ENCODE data around the gene SPPL2B. TPM values are rescaled to one million over a fixed set of nuclear protein-coding genes. Genes with fewer than 3 reads are reported as not detected.

SPPL2B gene
- total RNA-seq, 4 donors from 2014 or later = 47.8 to 97.8 (median 67.3) TPM

DNA sequence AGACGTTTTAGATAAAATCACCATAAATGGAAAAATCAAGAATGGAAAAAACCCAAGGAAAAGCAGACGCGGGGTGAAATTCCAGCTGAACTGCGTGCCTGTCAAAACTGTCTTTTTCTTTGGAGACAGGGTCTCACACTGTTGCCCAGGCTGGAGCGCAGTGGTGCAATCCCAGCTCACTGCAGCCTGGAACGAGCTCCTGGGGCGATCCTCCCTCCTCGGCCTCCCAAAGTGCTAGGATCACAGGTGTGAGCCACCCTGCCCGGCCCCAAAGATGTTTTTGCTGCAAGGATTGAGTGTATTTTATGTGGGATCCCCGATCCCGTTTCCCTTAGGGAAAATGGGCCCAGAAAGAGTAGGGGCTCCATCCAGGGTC, 45.6 kb upstream of the SPPL2B start:
- no peak overlapping the region for H3K4me3 ChIP-seq (replicated peaks in 1 of 3)
- intact Hi-C loops (cut with DNase I) = no loop called here
- peaks cover 0 to 11% of the 10 kb centered on the region in 2 donors for H3K4me1 ChIP-seq
- TF ChIP-seq, protein P1, sequence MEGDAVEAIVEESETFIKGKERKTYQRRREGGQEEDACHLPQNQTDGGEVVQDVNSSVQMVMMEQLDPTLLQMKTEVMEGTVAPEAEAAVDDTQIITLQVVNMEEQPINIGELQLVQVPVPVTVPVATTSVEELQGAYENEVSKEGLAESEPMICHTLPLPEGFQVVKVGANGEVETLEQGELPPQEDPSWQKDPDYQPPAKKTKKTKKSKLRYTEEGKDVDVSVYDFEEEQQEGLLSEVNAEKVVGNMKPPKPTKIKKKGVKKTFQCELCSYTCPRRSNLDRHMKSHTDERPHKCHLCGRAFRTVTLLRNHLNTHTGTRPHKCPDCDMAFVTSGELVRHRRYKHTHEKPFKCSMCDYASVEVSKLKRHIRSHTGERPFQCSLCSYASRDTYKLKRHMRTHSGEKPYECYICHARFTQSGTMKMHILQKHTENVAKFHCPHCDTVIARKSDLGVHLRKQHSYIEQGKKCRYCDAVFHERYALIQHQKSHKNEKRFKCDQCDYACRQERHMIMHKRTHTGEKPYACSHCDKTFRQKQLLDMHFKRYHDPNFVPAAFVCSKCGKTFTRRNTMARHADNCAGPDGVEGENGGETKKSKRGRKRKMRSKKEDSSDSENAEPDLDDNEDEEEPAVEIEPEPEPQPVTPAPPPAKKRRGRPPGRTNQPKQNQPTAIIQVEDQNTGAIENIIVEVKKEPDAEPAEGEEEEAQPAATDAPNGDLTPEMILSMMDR (IDR thresholded peaks at IDR 0.05) = no peak
- TF ChIP-seq POLR2A (IDR thresholded peaks at IDR 0.05) = no peak
- no peaks in the 10 kb centered on the region for H3K36me3 ChIP-seq
- H3K27ac ChIP-seq = no peak overlapping the region
- 70 to 72% methylated on average over 11 of the region's 11 CpGs for WGBS, 2 donors
- no peaks in the 10 kb centered on the region for H3K9me3 ChIP-seq
- no peak for DNase-seq
- no peaks in the 10 kb centered on the region for H3K27me3 ChIP-seq

- no peaks in the 10 kb centered on the region for H3K9me3 ChIP-seq
- no peaks in the 10 kb centered on the region for H3K27me3 ChIP-seq
- DNase-seq = no peak
- 94 to 97% methylated on average over 7 to 8 of the region's 8 CpGs for whole genome bisulfite sequencing, 2 donors
- H3K27ac ChIP-seq = no peak overlapping the region
- TF ChIP-seq POLR2A (IDR thresholded peaks at IDR 0.05) = no peak
- TF ChIP-seq, protein P1 (IDR thresholded peaks at IDR 0.05) = no peak
- H3K4me3 ChIP-seq (replicated peaks in 1 of 3) = no peak overlapping the region
- H3K36me3 ChIP-seq = no peaks in the 10 kb centered on the region
- intact Hi-C loops (cut with DNase I) = no loop called here
- H3K4me1 ChIP-seq = peaks cover 0 to 11% of the 10 kb centered on the region in 2 donors
Measured at GRCh38 chr19:2283835-2284507, 44.5 kb upstream of the SPPL2B start.

DNA sequence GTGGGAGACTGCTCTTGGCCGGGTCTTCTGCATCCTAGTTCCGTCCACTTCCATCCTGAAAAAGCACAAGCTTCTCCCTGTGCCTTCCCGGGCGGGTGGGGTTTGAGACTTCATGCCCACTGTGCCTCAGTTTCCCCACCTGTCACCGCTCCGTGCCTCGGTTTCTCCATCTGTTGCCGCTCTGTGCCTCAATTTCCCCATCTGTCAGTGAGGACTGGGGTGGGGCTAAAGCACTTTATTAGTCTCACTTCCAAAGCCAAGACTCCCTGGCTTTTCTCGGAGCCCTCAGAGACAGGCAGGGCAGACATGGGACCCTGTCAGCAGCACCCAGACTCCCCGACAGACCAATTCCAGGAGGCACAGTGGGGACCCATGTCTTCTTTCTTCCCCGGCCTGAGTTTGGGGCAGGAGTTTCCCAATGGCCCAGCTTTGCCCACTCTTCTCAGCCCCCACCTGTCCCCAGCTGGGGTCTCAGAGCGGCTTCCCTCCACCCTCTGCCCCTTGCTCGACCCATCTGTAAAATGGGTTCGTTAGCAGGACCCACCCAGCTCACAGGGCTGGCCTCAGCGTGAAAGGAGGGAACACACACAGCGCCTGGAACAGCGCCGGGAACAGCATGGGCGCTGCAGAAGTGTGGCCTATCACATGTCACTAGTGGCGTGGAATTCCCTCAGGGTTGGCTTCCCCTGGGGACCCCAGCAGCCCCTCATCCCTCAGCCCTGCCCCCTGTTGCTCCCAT, 41.9 kb upstream of the SPPL2B start:
- Histone ChIP-seq H3K36me3 (no peaks in the 10 kb centered on the region), H3K27me3 (peaks cover 20% of the 10 kb centered on the region), H3K4me3 (replicated peaks in 1 of 3) (no peak overlapping the region), H3K27ac (no peak overlapping the region), H3K4me1 (peaks cover 5 to 32% of the 10 kb centered on the region in 2 donors), H3K9me3 (no peaks in the 10 kb centered on the region)
- TF ChIP-seq, protein P1 (IDR thresholded peaks at IDR 0.05) = no peak
- no peak for TF ChIP-seq POLR2A (IDR thresholded peaks at IDR 0.05)
- DNase-seq = no peak
- WGBS, 2 donors = 86 to 87% methylated on average over 19 to 20 of the region's 20 CpGs
- intact Hi-C loops (cut with DNase I) = no loop called here

DNA sequence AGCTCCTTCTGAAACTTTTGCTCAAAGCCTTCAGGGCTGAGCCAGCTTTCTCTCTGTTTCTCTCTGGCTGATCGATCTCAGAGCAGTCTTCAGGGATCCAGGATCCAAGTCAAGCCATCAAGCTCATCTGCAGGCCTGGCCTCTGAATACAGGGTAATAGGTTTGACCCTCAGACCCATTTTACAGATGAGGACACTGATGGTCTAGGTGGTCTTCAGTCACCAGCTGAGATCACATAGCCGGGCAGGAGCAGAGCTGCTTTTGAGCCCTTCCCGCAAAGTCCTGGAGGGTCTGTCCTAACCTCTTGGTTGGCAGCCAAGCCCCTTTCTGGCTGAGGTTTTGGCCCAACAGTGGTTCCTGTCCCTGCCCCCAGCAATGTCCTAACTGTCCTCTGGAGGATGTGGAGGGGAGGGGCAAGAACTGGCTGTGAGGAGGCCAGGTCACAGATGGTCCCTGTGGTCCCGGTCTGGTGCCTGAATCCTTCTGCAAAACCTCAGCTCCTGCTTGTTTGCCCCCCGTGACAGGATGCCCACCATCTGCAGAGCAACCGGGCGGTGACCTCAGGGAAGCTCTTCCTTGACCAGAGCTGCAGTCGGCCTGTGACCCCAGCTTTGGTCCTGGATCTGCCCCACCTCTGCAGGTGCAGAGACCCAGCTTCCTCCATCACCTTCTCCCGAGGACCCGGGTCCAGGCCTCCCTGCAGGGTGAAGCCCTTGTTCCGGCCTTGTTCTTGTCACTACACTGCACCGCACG, 40.7 kb upstream of the SPPL2B start:
- Histone ChIP-seq H3K27me3 (peaks cover 23% of the 10 kb centered on the region), H3K27ac (no peak overlapping the region), H3K36me3 (no peaks in the 10 kb centered on the region), H3K4me1 (peaks cover 5 to 23% of the 10 kb centered on the region in 2 donors), H3K4me3 (replicated peaks in 1 of 3) (no peak overlapping the region), H3K9me3 (no peaks in the 10 kb centered on the region)
- 85 to 86% methylated on average over 13 of the region's 13 CpGs for WGBS, 2 donors
- no peak for DNase-seq
- no peak for TF ChIP-seq POLR2A (IDR thresholded peaks at IDR 0.05)
- TF ChIP-seq, protein P1 (IDR thresholded peaks at IDR 0.05) = no peak
- intact Hi-C loops (cut with DNase I) = no loop called here
